HG03521 (cell line): Measurements from ENCODE around the gene CCL4.

Source experiments
- ATAC-seq: cut with Tn5 transposase; IDR thresholded peaks from one replicate; pipeline ENCODE4 v1.9.1; 2021; ENCODE audit warnings: mild to moderate bottlenecking, moderate library complexity; ENCODE audit not compliant: unreplicated experiment

CCL4 gene

GRCh38 chr17:36142806-36143205, 39.2 kb downstream of the CCL4 start:
- no peak for ATAC-seq

- ATAC-seq: no peak
Observed at GRCh38 chr17:36144014-36144413, 40.4 kb downstream of the CCL4 start.

GRCh38 chr17:36144981-36145729, 41.5 kb downstream of the CCL4 start:
- ATAC-seq: no peak

- ATAC-seq: no peak
Observed at GRCh38 chr17:36147601-36148000, 44.0 kb downstream of the CCL4 start.

- ATAC-seq: peak; percentile 65
Observed at GRCh38 chr17:36148559-36149295, 45.1 kb downstream of the CCL4 start.

GRCh38 chr17:36149296-36149820, 45.7 kb downstream of the CCL4 start:
- no peak for ATAC-seq

- ATAC-seq: no peak
Observed at GRCh38 chr17:36151891-36152638, 48.4 kb downstream of the CCL4 start.

- no peak for ATAC-seq
Observed at GRCh38 chr17:36152639-36153120, 49.1 kb downstream of the CCL4 start.

GRCh38 chr17:36153895-36154610, 50.4 kb downstream of the CCL4 start:
- ATAC-seq: no peak
